GM19099 (cell line): Measurements from ENCODE around the gene CHRM5.

Experiments
- POLR2A ChIP-seq: IDR thresholded peaks from 3 replicates; pipeline ENCODE4 v1.6.1; 2011; ENCODE audit warnings: low read depth; ENCODE audit not compliant: insufficient read length; ENCODE audit errors: extremely low read depth

Gene CHRM5

GRCh38 chr15:33968224-33968623 is at the start of gene CHRM5:
Gene CHRM5 (plus strand): TSS chr15:33968497. CDS start chr15:34062718, 94,221 bp downstream.
- TF ChIP-seq POLR2A, result no peak

- TF ChIP-seq POLR2A, result no peak
These were observed 44.9 kb upstream of the CHRM5 start for GRCh38 chr15:33923446-33923845.

- no peak for TF ChIP-seq POLR2A
These were observed 42.0 kb upstream of the CHRM5 start for GRCh38 chr15:33926260-33926659.

- TF ChIP-seq POLR2A, result no peak
These were observed 35.6 kb upstream of the CHRM5 start for GRCh38 chr15:33932734-33933133.

- no peak for TF ChIP-seq POLR2A
These were observed 33.9 kb upstream of the CHRM5 start for GRCh38 chr15:33934396-33934795.

GRCh38 chr15:33934921-33935320 is 33.4 kb upstream of the CHRM5 start:
- TF ChIP-seq POLR2A, result no peak

GRCh38 chr15:33941279-33942063 is 26.8 kb upstream of the CHRM5 start:
- no peak for TF ChIP-seq POLR2A

GRCh38 chr15:33946152-33946551 is 22.1 kb upstream of the CHRM5 start:
- TF ChIP-seq POLR2A, result no peak

GRCh38 chr15:33955945-33956344 is 12.4 kb upstream of the CHRM5 start:
- TF ChIP-seq POLR2A, result no peak

GRCh38 chr15:33956397-33956796 is 11.9 kb upstream of the CHRM5 start:
- TF ChIP-seq POLR2A, result no peak

- TF ChIP-seq POLR2A, result no peak
These were observed 8.3 kb upstream of the CHRM5 start for GRCh38 chr15:33959844-33960548.

GRCh38 chr15:33960549-33960935 is 7.8 kb upstream of the CHRM5 start:
- TF ChIP-seq POLR2A, result no peak

GRCh38 chr15:33963831-33964664 is 4.2 kb upstream of the CHRM5 start:
- TF ChIP-seq POLR2A, result no peak

GRCh38 chr15:33964665-33965040 is 3.6 kb upstream of the CHRM5 start:
- TF ChIP-seq POLR2A, result no peak

GRCh38 chr15:33968821-33969220 is 524 bp downstream of the CHRM5 start:
- no peak for TF ChIP-seq POLR2A
